ENCODE measurements around the gene PRSS50. TPM values are rescaled to one million over a fixed set of nuclear protein-coding genes. Genes with fewer than 3 reads are reported as not detected.

Gene PRSS50
- polyA plus RNA-seq, 3 donors, result 2.6 to 5.1 (median 3.8) TPM

DNA sequence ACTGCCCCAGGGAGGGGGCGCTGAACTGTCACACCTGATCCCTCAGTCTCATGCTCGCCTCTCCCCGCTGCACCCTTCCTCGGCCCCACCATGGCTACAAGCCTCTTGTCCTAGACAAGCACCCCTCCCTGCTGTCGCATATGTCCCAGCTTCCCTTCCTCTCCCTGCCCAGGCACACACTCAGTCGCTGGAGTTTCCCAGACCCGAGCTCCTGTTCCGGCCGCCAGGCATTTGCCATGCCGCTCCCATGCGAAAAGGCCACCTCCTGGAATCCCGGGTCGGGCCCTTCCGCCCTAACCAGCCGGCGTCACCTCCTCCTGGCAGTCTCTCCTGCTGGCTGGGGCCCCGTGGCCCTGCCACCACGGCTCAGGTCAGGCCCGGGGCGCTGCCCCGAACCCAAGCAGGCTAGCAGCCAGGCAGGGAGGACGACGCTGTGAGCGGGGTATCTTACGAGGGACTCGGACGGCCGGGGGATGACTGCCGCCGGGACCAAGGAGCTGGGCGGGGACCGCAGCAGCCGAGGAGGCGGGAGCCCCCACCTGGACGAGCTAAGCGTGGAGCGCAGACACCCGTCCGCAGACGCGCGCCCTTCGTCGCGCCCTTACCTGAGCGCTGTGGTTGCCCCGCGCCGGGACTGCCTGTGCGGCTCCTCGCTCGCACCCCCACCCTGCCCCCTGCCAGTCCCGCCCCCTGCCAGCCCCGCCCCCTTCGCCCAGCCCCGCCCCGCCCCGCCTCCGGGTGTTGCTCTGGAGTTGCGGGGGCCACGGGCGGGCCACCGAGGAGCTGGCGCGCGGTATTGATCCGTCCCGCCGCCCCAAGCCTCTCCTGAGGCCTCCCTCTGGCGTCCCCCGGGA is 24.4 kb downstream of the PRSS50 start, which contains the start of gene ALS2CL:
Gene ALS2CL, minus strand, starts transcription at position 642 of the 854 bp plus-strand sequence. CDS start 4,239 bp downstream, outside the sequence.
- DNase-seq, result no peak

DNA sequence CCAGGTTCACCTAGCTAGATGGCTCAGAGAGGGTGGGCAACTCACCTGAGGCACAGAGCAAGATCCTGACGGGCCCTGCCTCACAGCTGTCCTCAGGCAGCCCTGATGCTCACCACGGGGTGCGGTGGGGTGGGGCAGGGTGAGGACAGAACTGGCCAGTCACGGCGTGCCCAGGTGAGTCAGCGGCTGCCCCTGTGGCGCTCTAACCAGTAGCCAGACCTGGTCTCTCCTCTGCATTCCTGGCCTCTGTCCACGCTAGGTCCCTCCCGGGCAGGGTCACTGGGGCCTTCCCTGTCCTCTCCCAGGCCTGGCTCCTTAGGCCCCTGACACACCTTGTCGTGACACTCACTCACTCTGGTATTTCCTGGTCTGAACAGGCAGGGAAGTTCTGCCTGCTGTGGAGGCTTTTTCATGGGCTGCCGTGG is 25.1 kb downstream of the PRSS50 start:
- DNase-seq, result no peak

DNA sequence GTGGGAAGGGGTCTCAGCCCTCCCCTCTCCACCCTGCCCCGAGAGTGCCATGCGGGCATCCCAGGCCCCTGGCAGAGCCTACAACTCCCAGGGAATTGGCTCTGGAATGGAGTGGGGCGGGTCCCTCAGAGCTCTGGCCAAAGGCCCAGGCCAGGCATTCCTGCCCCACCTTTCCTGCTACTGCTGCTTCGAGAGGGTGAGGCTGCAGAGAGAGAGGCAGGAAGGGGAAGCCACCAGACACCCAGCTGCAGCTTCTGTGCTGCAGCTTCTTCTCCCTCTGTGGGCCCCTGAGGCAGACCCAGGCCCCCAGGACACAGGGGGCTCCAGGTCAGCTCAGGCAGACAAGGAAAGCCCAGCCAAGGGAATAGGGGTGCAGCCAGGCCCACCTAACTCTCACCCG is 26.9 kb downstream of the PRSS50 start:
- DNase-seq, result no peak

DNA sequence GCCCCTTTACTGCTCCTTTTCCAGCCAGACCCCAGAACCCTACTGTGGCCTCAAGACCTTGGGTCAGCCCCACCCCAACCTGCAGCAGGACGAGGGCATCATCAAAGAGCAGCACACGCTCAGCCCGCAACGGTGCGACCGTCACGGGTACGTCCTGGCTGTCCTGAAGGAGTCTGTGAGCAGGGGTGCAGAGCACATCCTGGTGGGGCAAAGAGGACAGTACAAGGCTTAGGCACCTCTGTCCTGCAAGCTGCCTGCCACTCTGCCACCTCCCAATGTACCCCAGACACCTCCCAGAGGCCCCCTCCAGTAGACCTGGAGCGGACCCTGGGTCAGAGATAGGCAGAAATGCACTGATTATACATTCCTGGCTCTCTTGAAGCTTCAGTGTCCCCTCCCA is 32.2 kb downstream of the PRSS50 start:
- no peak for DNase-seq

DNA sequence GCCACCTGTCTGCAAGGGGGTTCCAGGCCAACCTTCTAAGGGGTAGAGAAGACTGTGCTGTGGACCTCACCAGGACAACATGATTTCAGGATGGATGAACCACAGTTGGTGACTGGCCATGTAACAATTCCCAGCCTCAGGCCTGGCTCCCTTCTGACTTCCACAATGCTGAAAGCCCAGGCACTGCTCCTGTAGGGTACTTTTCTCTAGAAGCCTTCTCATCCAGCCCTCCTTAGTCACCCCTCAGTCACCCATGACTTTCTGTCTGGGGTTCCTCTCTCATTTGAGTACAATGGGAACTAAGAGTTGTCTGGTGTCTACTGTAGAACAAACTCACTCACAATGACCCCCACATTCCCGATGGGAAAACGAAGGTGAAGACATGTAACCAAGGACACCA is 32.8 kb downstream of the PRSS50 start:
- no peak for DNase-seq

DNA sequence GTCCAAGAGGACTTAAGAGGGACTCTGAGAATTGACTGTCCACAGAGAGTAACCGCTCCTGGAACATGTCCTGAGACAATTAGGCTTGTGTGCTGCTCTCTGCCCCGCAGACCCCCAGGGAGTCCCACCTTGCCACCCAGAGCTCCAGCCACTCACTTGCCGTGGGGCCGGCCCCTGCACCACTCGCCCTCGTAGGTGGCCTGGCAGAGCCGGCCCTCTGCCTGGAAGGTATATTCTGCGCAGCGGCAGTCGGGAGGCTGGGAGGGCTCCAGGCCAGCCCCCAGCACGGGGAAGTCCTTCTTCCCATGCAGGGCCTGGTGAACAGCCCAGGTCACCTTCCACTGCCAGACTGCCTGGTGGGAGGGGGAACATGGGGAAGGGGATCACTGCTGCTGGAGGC is 34.7 kb downstream of the PRSS50 start:
- no peak for DNase-seq

DNA sequence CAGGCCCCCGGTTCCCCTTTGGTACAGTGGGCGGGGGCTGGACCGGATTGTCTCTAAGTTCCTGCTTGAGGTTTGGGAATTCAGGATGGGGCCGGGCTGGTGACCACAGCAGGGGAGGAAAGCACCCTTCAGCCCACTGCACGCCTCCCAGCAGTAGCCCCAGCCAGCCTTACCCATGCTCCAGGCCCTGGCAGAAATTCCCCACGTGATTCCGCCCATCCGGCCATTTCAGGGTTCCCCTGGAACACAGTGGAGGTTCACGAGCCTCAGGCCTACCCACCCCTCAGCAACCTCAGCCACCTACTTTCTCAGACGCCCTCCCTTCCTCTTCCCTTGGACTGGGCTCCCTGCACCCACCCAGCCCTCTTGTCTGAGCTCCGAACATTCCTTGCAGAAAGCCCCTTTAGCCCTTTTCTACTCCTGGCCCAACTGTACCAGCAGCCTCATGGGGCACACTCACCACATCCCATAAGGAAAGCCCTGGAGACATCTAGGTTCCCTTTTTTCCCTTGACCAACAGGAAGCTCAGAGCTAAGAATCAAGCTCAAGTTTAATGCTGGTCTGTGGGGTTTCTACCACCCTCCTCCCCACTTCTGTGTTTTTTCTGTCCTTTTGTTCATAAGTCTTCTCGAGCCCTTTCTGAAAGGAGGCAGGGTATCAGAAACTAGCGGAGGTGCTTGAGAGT is 35.7 kb downstream of the PRSS50 start:
- DNase-seq, result no peak

DNA sequence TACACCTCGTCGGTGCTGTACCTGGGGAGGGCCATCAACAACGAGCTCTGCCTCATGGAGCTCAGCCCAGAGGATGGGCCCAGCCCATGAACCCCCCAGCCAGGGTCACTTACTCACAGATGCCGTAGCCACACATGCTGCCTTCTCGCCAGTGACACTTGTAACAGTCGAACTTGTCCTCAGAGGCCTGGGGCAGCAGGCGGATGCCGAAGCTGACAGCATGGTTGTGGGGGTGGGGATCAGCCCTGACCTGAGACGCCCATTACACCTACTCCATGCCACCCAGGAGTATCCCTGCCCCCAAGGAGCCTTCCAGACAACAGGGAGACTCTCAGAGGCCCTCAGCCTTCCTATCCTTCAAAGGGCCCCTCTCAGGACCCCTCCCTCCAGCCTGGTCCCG is 36.3 kb downstream of the PRSS50 start:
- no peak for DNase-seq

DNA sequence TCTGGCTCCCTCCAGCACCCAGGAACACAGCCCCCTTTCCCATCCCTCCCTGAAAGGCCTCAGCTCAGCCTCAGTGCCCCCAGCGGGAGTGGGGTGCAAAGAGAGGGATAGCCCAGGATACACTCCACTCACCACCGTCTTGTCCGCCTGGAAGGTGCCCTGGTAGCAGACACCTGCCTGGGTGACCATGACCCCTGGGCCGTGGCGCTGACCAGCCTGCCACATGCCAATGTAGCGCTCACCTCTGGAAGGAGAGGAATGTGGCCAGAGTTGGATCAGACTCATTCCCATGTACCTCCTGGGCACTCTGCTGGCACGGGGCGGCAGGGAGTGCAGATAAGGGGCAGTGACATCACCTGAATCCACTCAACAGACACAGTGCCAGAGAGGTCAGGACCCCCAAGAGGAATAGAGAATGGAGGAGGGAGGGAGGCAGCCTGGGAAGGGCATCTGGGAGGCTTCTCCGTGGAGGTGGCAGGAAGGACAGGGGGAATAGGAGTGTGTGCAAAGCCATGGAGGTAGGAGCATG is 37.3 kb downstream of the PRSS50 start:
- no peak for DNase-seq

DNA sequence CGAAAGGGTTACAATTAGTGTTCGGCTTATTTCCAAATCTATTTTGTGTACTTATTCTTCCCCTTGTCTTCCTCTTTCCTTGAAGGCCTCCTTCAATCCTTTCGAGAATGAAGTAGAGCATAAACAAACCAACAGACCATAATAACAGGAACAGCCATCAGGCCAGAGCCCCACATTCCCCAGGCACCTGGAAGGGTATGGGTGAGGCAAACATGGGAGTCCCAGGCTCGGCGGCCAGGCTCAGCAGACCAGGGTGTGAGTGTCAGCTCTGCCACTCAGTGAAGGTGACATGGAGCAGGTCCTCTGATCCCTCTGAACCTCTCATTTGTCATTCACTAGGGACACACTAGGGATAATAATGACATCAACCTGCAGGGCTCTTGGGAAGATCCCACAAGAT is 38.0 kb downstream of the PRSS50 start:
- no peak for DNase-seq

DNA sequence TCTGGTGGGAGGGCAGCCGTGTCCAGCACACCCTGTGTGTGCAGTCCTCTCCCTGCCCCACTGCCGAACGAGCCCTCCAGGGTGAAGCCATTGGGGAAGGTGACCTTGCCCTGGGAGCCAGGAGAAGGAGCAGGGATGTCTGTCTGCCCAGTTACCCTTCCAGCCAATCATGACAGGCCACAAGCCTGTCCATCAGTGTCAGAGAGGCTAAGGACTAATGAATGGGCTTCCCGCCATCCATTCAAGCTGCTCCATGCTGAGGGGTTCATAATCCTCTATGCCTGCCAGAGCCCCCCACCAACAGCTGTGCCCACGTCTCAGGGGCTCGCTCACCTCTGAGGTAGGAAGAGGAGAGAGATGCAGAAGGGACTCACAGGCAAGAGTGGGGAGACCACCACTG is 39.4 kb downstream of the PRSS50 start:
- no peak for DNase-seq

DNA sequence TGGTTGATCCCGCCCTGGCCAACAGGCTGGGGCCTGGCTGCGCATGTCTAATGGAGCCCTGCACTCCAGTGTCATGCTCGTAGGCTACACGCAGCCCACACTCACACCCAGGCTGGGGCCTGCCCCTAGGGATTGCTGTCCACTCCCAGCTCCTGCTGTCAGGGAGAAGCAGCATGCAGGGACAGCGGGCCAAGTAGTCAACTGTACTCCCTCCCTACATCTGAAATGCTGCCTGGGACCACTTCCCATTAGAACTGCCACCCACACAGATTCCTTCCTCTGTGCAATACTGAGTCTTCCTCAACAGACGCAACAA is 40.3 kb downstream of the PRSS50 start:
- no peak for DNase-seq

DNA sequence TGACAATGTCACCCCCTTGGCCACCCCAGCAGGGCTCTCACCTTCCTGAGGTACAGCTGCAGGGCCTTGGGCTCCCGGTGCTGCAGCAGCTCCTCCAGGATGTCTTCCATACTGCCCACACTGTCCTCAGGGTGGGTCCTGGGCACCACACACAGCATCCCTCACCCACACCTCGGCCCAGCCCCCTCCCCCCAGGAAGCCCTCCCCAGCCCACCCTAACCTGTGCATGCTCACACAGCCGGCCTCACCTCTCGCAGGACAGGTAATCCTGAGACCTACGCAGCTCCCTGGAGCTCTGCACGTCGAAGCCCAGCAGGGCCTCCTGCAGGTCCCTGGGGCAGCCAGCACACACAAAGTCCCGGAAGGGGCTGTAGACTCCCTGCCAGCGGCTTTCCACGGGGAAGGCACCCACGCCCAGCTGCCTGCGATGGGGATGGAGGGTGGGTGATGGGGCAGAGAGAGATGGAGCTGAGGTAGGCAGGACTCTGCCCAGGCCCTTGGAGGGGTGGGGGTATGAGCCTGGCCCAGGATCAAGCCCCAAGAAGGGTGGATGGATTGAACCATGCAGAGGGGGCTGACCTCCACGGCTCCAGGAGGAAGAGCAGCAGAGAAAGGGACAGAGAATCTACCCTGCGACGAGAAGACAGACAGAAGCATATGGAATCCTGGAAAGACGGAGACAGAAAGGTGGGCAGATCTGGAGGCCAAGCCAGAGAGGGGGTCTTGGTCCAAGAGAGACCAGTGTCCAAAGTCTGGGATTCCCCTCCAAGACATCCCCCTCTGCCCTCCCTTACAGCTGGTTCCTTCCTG is 40.9 kb downstream of the PRSS50 start:
- no peak for DNase-seq

DNA sequence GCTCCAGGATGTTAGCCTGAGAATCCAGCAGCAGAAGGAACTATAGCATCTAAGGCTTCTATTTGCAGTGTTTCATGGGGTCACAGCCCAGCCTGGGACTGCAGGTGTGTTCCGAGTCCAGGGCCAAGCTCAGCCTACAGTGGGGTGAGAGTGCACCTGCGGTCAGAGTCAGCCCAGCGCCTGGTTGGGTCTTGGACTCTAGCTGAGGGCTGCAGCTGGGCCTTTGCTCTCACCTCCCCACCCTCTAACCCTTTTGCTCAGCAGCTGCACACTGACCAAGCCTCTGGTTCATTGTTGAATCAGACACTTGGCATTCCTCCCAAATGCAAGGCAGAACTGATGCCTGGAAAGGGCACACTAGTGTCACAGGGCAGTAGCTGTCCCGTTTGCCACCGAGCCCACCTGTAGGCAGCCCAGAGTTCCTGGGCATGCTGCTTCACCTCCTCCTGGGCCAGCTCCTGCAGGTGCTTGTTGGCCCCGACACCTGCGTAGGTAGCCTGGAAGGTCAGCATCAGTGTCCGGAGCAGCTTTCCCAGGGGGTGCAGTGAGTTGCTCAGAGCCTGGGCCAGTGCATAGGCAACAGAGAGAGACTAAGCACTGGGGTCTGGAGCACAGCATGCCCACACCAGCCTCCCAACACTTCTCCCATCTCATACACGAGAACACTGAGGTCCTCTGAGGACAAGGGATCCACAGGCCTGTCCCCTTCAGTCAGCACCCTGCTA is 41.7 kb downstream of the PRSS50 start:
- no peak for DNase-seq

DNA sequence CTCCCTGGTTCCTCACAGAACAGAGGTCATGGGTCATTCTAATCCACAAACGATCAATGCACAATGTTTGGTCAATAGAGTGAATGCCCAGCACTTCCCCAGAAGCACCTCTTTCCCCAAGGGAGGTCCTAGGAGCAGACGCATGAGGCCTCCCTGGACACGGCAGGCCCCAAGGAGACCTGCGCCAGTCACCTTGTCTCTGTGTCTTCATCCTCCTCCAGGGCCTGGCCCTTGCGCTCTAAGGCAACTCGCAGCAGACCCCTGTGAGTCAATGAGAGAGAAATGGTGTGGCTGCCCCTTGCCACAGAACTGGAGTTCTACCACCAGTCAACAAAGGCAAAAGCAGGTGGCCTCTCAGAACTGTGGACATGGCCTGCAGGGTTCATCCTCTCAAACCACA is 42.2 kb downstream of the PRSS50 start:
- no peak for DNase-seq

DNA sequence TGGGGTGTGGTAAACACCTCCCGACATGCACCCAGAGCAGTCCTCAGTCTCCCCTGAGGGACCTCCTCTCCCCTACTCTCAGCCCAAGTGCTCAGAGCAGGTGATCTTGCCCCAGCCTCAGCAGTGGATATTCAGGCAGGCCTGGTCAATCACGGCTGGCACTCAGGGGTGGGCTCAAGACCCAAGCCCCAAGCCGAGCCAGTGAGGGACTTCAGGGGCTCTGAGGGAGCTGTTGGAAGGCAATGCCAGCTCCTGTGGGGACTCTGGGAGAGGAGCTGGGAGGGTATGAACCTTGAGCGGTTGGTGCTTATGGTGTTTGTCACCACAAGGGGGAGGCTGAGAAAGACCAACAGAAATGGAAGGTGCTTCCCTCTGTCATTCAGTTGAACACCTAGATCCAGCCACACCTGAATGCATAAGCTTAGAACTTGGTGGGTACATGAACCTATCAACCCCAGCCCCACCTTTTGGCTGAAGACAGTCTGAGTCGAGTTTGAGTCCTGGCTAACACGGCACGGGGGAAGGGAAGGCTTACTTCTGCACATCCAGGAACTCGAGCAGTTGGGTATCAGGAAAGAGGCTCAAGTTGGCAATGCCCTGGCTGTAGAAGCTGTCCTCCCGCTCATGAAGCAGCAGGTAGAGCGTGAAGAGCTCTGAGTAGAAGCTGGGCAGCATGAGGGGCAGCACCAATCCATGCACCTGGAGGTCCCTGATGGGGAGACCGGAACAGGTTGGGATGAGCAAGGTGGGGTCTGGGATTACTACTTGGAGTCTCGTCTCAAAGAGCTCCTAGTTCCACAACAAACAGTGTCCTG is 43.4 kb downstream of the PRSS50 start:
- DNase-seq, result no peak

DNA sequence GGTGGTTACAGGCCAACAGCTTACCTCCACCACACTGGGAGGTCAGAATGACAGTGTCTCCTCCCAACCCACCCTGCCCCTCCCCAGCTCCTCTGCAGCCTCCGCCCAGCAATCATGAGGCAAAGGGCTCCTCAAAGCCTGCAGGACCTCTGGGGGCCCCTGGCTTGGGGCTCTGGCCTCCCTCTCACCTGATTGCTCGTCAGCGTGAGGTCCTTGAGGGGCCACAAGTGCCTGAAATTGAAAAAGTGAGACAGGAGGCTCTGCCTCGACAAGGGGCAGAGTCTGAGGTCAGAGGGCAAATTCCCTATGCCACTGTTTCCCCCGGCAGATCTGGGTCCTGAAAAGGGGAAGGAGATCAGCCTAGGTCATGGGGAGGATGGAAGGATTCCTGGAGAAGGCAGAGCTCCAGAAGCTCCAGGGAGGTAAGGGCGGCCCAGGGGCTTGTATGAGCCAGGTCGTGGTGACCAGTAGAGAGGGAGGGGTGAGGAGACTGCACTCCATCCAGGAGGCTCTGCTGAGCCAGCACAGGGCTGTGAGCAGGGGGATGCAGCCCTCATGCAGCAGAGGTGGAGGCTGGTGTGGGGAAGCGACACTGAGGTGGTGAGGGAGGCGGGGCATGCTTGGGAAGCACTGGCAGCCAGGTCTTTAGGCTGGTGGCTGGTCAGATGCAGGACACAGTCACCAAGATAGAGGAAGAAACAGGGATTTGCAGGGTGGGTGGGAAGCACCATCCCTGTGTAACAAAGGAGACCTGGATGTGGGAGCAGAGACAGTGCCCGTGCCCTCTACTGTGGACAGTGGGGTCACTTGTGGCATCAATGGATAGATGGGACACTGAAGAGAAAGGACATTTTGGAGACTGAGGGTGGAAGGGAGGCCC is 44.3 kb downstream of the PRSS50 start:
- no peak for DNase-seq

DNA sequence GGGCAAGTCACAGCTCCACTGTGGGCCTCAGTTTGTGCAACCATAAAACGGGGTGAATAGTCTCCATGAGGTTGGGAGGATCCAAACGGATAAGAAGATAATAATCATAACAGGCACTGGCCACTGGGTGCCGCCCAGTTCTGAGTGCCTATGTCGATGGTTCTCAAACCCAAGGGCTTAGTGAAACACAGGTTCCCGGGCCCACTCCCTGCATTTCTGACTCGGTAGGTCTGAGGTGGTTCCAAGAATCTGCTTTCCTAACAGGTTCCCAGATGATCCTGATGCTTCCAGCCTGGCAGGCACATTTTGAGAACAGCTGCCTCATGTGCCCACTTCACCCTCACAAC is 45.3 kb downstream of the PRSS50 start:
- DNase-seq, result no peak

DNA sequence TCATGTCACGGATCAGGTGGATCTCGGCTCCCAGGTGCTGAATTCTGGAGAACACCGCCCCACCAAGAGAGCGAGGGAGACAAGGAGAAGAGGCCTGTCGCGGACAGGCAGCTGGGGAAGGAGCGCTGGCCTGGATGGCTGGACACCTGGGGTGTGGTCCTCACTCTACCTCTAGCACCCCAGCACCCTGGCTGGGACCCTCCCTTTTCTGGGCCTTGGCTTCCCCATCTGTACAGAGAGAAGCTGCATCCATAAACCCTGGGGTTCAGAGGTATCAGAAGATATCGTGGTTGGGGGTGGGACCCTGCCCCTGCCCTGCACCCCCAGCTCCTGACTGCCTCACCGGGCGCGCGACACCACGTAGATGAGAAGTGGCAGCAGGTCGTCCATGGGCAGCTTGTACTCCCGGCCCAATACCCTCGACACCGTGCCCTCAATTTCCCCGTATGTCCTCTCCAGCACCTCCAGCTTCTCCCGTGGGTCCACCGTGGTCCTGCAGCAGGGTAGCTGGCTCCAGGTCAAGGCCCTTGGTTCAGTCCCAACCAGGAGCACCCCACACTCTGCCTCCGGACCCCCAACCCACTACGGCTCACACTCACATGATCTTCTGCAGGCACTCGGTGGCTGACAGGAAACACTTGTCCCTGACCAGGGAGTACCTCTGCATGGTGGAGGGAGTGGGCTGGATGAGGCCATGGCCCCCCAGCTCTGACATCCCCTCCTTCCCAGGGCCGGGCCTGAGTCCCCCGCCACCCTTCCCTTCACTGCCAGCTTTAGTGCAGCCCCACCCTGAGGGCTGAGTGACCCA is 45.9 kb downstream of the PRSS50 start:
- no peak for DNase-seq

All from renal pelvis (tissue), 4 donors.